Measurements from ENCODE around the gene KIF26B.

Gene KIF26B

GRCh38 chr1:245462161-245462560 lies 307.4 kb downstream of the KIF26B start:
- DNase-seq (ENCODE audit: low read depth in 2 of 2), result no peak

- no peak for DNase-seq (ENCODE audit: low read depth in 2 of 2)
Observed at GRCh38 chr1:245463392-245464165, 308.8 kb downstream of the KIF26B start.

GRCh38 chr1:245464290-245464689 lies 309.5 kb downstream of the KIF26B start:
- DNase-seq (ENCODE audit: low read depth in 2 of 2), result no peak

GRCh38 chr1:245465666-245466065 lies 310.9 kb downstream of the KIF26B start:
- no peak for DNase-seq (ENCODE audit: low read depth in 2 of 2)

- no peak for DNase-seq (ENCODE audit: low read depth in 2 of 2)
Observed at GRCh38 chr1:245466261-245466660, 311.5 kb downstream of the KIF26B start.

- no peak for DNase-seq (ENCODE audit: low read depth in 2 of 2)
Observed at GRCh38 chr1:245467804-245468203, 313.0 kb downstream of the KIF26B start.

GRCh38 chr1:245469006-245469405 lies 314.2 kb downstream of the KIF26B start:
- DNase-seq (ENCODE audit: low read depth in 2 of 2), result no peak

- DNase-seq (ENCODE audit: low read depth in 2 of 2), result no peak
Observed at GRCh38 chr1:245469734-245470133, 314.9 kb downstream of the KIF26B start.

GRCh38 chr1:245475126-245475525 lies 320.3 kb downstream of the KIF26B start:
- no peak for DNase-seq (ENCODE audit: low read depth in 2 of 2)

- DNase-seq (ENCODE audit: low read depth in 2 of 2), result no peak
Observed at GRCh38 chr1:245475961-245476516, 321.3 kb downstream of the KIF26B start.

GRCh38 chr1:245477941-245478340 lies 323.2 kb downstream of the KIF26B start:
- no peak for DNase-seq (ENCODE audit: low read depth in 2 of 2)

GRCh38 chr1:245480393-245481120 lies 325.8 kb downstream of the KIF26B start:
- no peak for DNase-seq (ENCODE audit: low read depth in 2 of 2)

- no peak for DNase-seq (ENCODE audit: low read depth in 2 of 2)
Observed at GRCh38 chr1:245481261-245481660, 326.5 kb downstream of the KIF26B start.

- DNase-seq (ENCODE audit: low read depth in 2 of 2), result no peak
Observed at GRCh38 chr1:245483247-245483646, 328.5 kb downstream of the KIF26B start.

GRCh38 chr1:245484176-245484575 lies 329.4 kb downstream of the KIF26B start:
- DNase-seq (ENCODE audit: low read depth in 2 of 2), result no peak

- no peak for DNase-seq (ENCODE audit: low read depth in 2 of 2)
Observed at GRCh38 chr1:245485996-245486395, 331.2 kb downstream of the KIF26B start.

GRCh38 chr1:245486775-245487470 lies 332.1 kb downstream of the KIF26B start:
- DNase-seq (ENCODE audit: low read depth in 2 of 2), result no peak

GRCh38 chr1:245488346-245489129 lies 333.8 kb downstream of the KIF26B start:
- DNase-seq (ENCODE audit: low read depth in 2 of 2), result no peak

GRCh38 chr1:245489838-245490237 lies 335.1 kb downstream of the KIF26B start:
- no peak for DNase-seq (ENCODE audit: low read depth in 2 of 2)

GRCh38 chr1:245493029-245493428 lies 338.2 kb downstream of the KIF26B start:
- DNase-seq (ENCODE audit: low read depth in 2 of 2), result no peak

- no peak for DNase-seq (ENCODE audit: low read depth in 2 of 2)
Observed at GRCh38 chr1:245495681-245496080, 340.9 kb downstream of the KIF26B start.

Measured in stimulated activated CD8-positive, alpha-beta memory T cell treated with anti-CD3 and anti-CD28 coated beads, Interleukin-7, amount 100 ng/mL, for 1 hour (primary cell).